Esophagus squamous epithelium (tissue), 4 donors: Measurements from ENCODE around the gene SCAMP2.

Source experiments
- CTCF ChIP-seq, 6 experiments: fragments of 450-650 bp in 4 of 6; fragments of 200-600 bp in 2 of 6; sonication (generic) in 2 of 6; IDR thresholded peaks; one replicate each; pipeline ENCODE4 v1.5.1; 2016 to 2019; ENCODE audit warnings: antibody characterized with exemption in 6 of 6, mild to moderate bottlenecking in 4 of 6, moderate library complexity in 4 of 6
- POLR2A ChIP-seq, 4 donors: fragments of 450-650 bp; IDR thresholded peaks; one replicate each; pipeline ENCODE4 v1.6.1; 2017; ENCODE audit warnings: antibody characterized with exemption in 4 of 4, mild to moderate bottlenecking in 4 of 4, moderate library complexity in 3 of 4

- no peak for TF ChIP-seq CTCF (IDR thresholded peaks at IDR 0.05)
- no peak for TF ChIP-seq POLR2A (IDR thresholded peaks at IDR 0.05)
Observed at GRCh38 chr15:74815961-74816360, 57.2 kb downstream of the SCAMP2 start.
